Testis (tissue), 3 donors: ENCODE results near the gene HERC2. TPM values are rescaled to one million over a fixed set of nuclear protein-coding genes. Genes with fewer than 3 reads are reported as not detected.
"Not testable (repeated sequence)": the region's sequence is repeated elsewhere in the genome, so short reads cannot be mapped to it uniquely, and the experiment has no call there.

Source experiments
- DNase-seq: peaks from one replicate; pipeline ENCODE4 v3.0.0-alpha.2; 2019
- H3K27ac ChIP-seq, 2 donors: fragments of 200-600 bp; sonication (generic); one replicate each; pipeline ENCODE4 v1.5.1; 2019
- H3K27me3 ChIP-seq: fragments of 200-600 bp; sonication (generic); one replicate; pipeline ENCODE4 v1.5.1; 2019
- H3K36me3 ChIP-seq: fragments of 200-600 bp; sonication (generic); one replicate; pipeline ENCODE4 v1.5.1; 2017; ENCODE audit warnings: low read depth; ENCODE audit errors: missing control alignments
- H3K4me1 ChIP-seq: fragments of 200-600 bp; sonication (generic); one replicate; pipeline ENCODE4 v1.5.1; 2019
- H3K4me3 ChIP-seq, 2 donors: fragments of 200-600 bp; sonication (generic); one replicate each; pipeline ENCODE4 v1.5.1; 2017 to 2019
- H3K9me3 ChIP-seq: fragments of 200-600 bp; sonication (generic); one replicate; pipeline ENCODE4 v1.5.1; 2017
- POLR2A ChIP-seq: fragments of 450-650 bp; IDR thresholded peaks from one replicate; pipeline ENCODE4 v1.6.1; 2017; ENCODE audit warnings: antibody characterized with exemption, mild to moderate bottlenecking, moderate library complexity
- WGBS, 2 donors: methylation state at CpG; one replicate each; pipeline ENCODE4 v1.1.5; 2018; 5-methylcytosine and 5-hydroxymethylcytosine counted together
- intact Hi-C: fragments of 100-400 bp; cut with DNase I; formaldehyde crosslinking; loops from one replicate; pipeline ENCODE4 v1.15.1; 2023; ENCODE audit warnings: low total_unique reads
- polyA plus RNA-seq: library from polyadenylated mRNA; stranded (reverse); fragments of 350-450 nt; fragmentation: Illumina TruSeq; extraction: RNeasy Lipid Tissue Mini Kit (QIAGEN cat#74804); gene quantifications from one replicate; pipeline ENCODE4 v1.2.3, GENCODE V29; 2014; ENCODE audit warnings: low read depth, low replicate concordance; ENCODE audit not compliant: insufficient read depth
- total RNA-seq, 2 donors: library from RNA; depleted of rRNA; stranded (reverse); fragments of >200 nt; gene quantifications; one replicate each; pipeline ENCODE4 v1.2.3, GENCODE V29; 2016
- TF ChIP-seq, protein P1 (sequence below), 3 experiments: fragments of 450-650 bp in 2 of 3; fragments of 200-600 bp in 1 of 3; sonication (generic) in 1 of 3; IDR thresholded peaks; one replicate each; pipeline ENCODE4 v1.5.1; 2016 to 2019; ENCODE audit warnings: antibody characterized with exemption in 3 of 3, mild to moderate bottlenecking in 2 of 3, moderate library complexity in 1 of 3

The HERC2 gene
- total and polyA plus RNA-seq, 3 donors from 2014 or later: 45.6 to 113 (median 78.2) TPM

DNA sequence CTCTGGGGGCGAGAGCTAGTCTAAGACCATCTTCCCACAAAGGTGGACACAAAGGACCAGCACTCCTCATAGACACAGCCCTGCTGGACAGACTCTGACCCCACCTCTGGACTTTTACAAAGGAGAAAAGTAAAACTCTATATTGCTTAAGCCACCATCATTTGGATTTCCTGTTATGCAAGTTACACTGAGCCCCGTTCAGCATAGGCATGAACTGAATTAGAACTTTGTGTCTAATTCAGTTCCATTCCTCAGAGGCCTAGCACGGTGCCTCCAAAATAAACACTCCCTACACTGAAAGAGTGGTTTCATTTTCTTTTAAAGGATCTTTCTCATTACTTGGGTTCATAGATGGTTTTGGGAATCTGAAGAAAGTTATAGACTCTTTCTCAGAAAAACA is 143.7 kb downstream of the HERC2 start:
- Histone ChIP-seq H3K9me3 (no peaks in the 10 kb centered on the region), H3K4me3 (no peak overlapping the region), H3K36me3 (no peaks in the 10 kb centered on the region), H3K27me3 (no peaks in the 10 kb centered on the region), H3K4me1 (no peaks in the 10 kb centered on the region), H3K27ac (no peak overlapping the region)
- TF ChIP-seq, protein P1, sequence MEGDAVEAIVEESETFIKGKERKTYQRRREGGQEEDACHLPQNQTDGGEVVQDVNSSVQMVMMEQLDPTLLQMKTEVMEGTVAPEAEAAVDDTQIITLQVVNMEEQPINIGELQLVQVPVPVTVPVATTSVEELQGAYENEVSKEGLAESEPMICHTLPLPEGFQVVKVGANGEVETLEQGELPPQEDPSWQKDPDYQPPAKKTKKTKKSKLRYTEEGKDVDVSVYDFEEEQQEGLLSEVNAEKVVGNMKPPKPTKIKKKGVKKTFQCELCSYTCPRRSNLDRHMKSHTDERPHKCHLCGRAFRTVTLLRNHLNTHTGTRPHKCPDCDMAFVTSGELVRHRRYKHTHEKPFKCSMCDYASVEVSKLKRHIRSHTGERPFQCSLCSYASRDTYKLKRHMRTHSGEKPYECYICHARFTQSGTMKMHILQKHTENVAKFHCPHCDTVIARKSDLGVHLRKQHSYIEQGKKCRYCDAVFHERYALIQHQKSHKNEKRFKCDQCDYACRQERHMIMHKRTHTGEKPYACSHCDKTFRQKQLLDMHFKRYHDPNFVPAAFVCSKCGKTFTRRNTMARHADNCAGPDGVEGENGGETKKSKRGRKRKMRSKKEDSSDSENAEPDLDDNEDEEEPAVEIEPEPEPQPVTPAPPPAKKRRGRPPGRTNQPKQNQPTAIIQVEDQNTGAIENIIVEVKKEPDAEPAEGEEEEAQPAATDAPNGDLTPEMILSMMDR (IDR thresholded peaks at IDR 0.05): no peak
- no peak for TF ChIP-seq POLR2A
- DNase-seq: no peak
- intact Hi-C loops: no loop called here
- WGBS, 2 donors: 41 to 56% methylated on average over 2 to 3 of the region's 3 CpGs

DNA sequence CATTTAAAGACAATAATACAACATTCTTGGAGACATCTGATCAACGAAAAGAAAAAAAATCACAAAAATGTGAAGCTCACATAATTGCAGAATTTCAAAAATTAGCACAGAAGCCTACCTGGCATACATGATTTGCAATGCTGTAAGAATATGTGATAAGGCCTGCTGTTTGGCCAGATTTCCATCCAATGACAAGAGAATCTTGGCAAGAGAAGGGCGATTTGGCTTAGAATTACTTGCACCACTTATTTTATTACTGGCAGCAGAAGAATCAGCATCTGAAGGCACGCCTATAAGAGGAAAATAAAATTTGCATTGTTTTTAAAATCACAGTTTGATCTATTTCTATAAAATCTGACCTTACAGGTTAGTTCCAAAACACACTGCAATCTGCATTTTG is 152.6 kb downstream of the HERC2 start:
- Histone ChIP-seq H3K4me1 (no peaks in the 10 kb centered on the region), H3K27ac (no peak overlapping the region), H3K27me3 (no peaks in the 10 kb centered on the region), H3K9me3 (no peaks in the 10 kb centered on the region), H3K36me3 (no peaks in the 10 kb centered on the region), H3K4me3 (no peak overlapping the region)
- intact Hi-C loops: no loop called here
- DNase-seq: no peak
- no peak for TF ChIP-seq POLR2A
- TF ChIP-seq, protein P1 (IDR thresholded peaks at IDR 0.05): no peak
- 78 to 87% methylated on average over 3 of the region's 3 CpGs for WGBS, 2 donors

DNA sequence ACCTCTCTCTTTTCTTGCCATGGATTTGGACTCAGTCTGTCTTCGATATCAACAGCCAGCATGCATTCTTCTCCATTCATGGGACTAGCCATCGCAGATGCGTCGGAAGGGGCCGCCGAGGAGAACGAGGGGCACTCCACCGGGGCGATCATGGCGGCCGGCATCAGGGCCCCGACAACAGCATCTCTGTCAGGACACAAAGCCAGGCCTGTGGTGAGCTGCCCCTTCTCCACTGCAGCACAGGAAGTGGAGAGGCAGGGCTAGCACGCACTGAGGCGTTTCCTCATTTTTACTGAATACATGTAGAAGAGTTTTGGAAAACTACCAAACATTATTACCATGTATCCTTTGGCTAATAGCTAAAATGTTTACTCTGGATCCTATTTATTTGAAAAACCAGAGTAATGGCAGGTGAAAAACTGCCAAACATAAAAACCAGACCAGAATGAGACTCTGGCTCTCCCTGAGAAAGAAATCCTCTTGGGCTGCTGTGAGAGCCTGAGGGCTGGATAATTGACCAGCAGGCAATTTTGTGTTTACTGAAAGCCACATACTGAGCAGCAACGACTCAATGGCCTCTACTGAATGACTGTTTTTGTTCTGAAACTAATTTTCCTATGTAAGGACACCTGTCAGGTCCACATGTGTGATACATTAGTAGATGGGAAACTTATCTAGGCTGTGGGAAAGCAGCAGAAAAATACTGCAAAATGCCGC is 153.4 kb downstream of the HERC2 start:
- H3K27ac ChIP-seq, H3K36me3 ChIP-seq, H3K4me3 ChIP-seq, H3K4me1 ChIP-seq, intact Hi-C loops, H3K27me3 ChIP-seq, DNase-seq, H3K9me3 ChIP-seq: not testable (repeated sequence)
- 82% methylated on average over 16 of the region's 16 CpGs for WGBS, 2 donors

DNA sequence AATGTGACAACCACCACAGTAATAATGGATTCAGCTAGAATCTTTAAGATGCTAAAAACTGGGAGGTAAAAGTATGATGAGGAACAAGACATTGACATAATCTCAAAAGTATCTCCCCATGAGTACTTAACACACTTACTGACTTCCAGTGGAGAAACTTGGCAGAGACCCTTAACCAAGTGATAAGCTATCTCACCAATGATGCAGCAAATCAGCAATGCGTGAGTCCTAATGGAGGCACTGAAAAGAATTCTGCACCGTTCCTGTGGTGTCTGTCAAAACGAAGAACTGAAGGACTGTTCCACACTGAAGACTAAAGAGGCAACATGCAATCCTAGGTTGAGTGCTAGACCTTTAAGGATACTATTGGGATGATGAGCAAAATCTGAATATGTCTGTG is 154.9 kb downstream of the HERC2 start:
- Histone ChIP-seq H3K36me3 (no peaks in the 10 kb centered on the region), H3K4me1 (no peaks in the 10 kb centered on the region)
- 94 to 95% methylated on average over 3 of the region's 3 CpGs for WGBS, 2 donors

DNA sequence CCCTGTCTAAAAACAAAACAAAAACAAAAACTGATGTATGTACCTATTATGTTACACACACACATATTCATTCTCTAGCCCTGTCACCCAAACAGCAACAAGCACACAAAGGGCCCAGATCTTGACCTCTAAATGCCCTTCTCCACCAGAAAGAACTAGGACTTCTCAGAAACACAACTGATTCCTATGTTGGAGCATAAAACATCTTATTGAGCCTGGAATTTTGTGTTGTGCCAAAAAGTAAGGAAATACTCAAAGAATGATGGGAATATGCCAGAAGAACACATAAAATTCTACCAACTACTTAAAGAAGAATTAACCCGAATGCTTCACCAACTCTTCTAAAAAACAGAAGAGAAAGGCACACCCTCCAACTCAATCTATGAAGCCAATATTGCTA is 156.2 kb downstream of the HERC2 start:
- Histone ChIP-seq H3K4me1 (no peaks in the 10 kb centered on the region), H3K27me3 (no peaks in the 10 kb centered on the region), H3K27ac (no peak overlapping the region), H3K4me3 (no peak overlapping the region), H3K36me3 (no peaks in the 10 kb centered on the region), H3K9me3 (no peaks in the 10 kb centered on the region)
- TF ChIP-seq POLR2A: no peak
- TF ChIP-seq, protein P1 (IDR thresholded peaks at IDR 0.05): no peak
- 67 to 83% methylated on average over 1 of the region's 1 CpG for WGBS, 2 donors
- intact Hi-C loops: no loop called here
- DNase-seq: no peak

More for the DNA sequence above, 154.9 kb downstream of the HERC2 start:
- H3K9me3 ChIP-seq: no peaks in the 10 kb centered on the region
- no peak overlapping the region for H3K27ac ChIP-seq
- intact Hi-C loops: no loop called here
- TF ChIP-seq, protein P1 (IDR thresholded peaks at IDR 0.05): no peak
- no peak for TF ChIP-seq POLR2A
- no peaks in the 10 kb centered on the region for H3K27me3 ChIP-seq
- no peak overlapping the region for H3K4me3 ChIP-seq
- DNase-seq: no peak
